ENCODE data around the gene RHOH.
"Not testable (repeated sequence)": the region's sequence is repeated elsewhere in the genome, so short reads cannot be mapped to it uniquely, and the experiment has no call there.

Gene RHOH

GRCh38 chr4:40196724-40197281, at the start of gene RHOH:
RHOH (plus strand) TSS chr4:40197031; CDS start chr4:40243387, 46,356 bp downstream.
- peak; percentile 43 to 51 for DNase-seq (ENCODE audit: extremely low read depth in 1 of 2, low read depth in 1 of 2)

GRCh38 chr4:40147490-40147889, 49.3 kb upstream of the RHOH start:
- DNase-seq (ENCODE audit: extremely low read depth in 1 of 2, low read depth in 1 of 2), result not testable (repeated sequence)

GRCh38 chr4:40149960-40150385, 46.9 kb upstream of the RHOH start:
- peak; percentile 37 to 61 for DNase-seq (ENCODE audit: extremely low read depth in 1 of 2, low read depth in 1 of 2)

GRCh38 chr4:40150932-40151331, 45.9 kb upstream of the RHOH start:
- DNase-seq (ENCODE audit: extremely low read depth in 1 of 2, low read depth in 1 of 2), result no peak

- DNase-seq (ENCODE audit: extremely low read depth in 1 of 2, low read depth in 1 of 2), result peak in 1 of 2 donors; percentile 12
Observed at GRCh38 chr4:40152637-40153036, 44.2 kb upstream of the RHOH start.

- no peak for DNase-seq (ENCODE audit: extremely low read depth in 1 of 2, low read depth in 1 of 2)
Observed at GRCh38 chr4:40157436-40157835, 39.4 kb upstream of the RHOH start.

- no peak for DNase-seq (ENCODE audit: extremely low read depth in 1 of 2, low read depth in 1 of 2)
Observed at GRCh38 chr4:40160258-40160657, 36.6 kb upstream of the RHOH start.

- DNase-seq (ENCODE audit: extremely low read depth in 1 of 2, low read depth in 1 of 2), result no peak
Observed at GRCh38 chr4:40164459-40164858, 32.4 kb upstream of the RHOH start.

GRCh38 chr4:40165916-40166315, 30.9 kb upstream of the RHOH start:
- no peak for DNase-seq (ENCODE audit: extremely low read depth in 1 of 2, low read depth in 1 of 2)

GRCh38 chr4:40168070-40168469, 28.8 kb upstream of the RHOH start:
- no peak for DNase-seq (ENCODE audit: extremely low read depth in 1 of 2, low read depth in 1 of 2)

- no peak for DNase-seq (ENCODE audit: extremely low read depth in 1 of 2, low read depth in 1 of 2)
Observed at GRCh38 chr4:40170588-40170987, 26.2 kb upstream of the RHOH start.

GRCh38 chr4:40173470-40173875, 23.4 kb upstream of the RHOH start:
- no peak for DNase-seq (ENCODE audit: extremely low read depth in 1 of 2, low read depth in 1 of 2)

- no peak for DNase-seq (ENCODE audit: extremely low read depth in 1 of 2, low read depth in 1 of 2)
Observed at GRCh38 chr4:40176602-40177001, 20.2 kb upstream of the RHOH start.

- no peak for DNase-seq (ENCODE audit: extremely low read depth in 1 of 2, low read depth in 1 of 2)
Observed at GRCh38 chr4:40177591-40177990, 19.2 kb upstream of the RHOH start.

- DNase-seq (ENCODE audit: extremely low read depth in 1 of 2, low read depth in 1 of 2), result no peak
Observed at GRCh38 chr4:40178672-40179071, 18.2 kb upstream of the RHOH start.

- DNase-seq (ENCODE audit: extremely low read depth in 1 of 2, low read depth in 1 of 2), result no peak
Observed at GRCh38 chr4:40179360-40179759, 17.5 kb upstream of the RHOH start.

GRCh38 chr4:40180356-40180755, 16.5 kb upstream of the RHOH start:
- DNase-seq (ENCODE audit: extremely low read depth in 1 of 2, low read depth in 1 of 2), result no peak

GRCh38 chr4:40182001-40182400, 14.8 kb upstream of the RHOH start:
- DNase-seq (ENCODE audit: extremely low read depth in 1 of 2, low read depth in 1 of 2), result no peak

GRCh38 chr4:40182954-40183353, 13.9 kb upstream of the RHOH start:
- DNase-seq (ENCODE audit: extremely low read depth in 1 of 2, low read depth in 1 of 2), result no peak

GRCh38 chr4:40183615-40184411, 13.0 kb upstream of the RHOH start:
- no peak for DNase-seq (ENCODE audit: extremely low read depth in 1 of 2, low read depth in 1 of 2)

- no peak for DNase-seq (ENCODE audit: extremely low read depth in 1 of 2, low read depth in 1 of 2)
Observed at GRCh38 chr4:40185830-40186664, 10.8 kb upstream of the RHOH start.

- DNase-seq (ENCODE audit: extremely low read depth in 1 of 2, low read depth in 1 of 2), result no peak
Observed at GRCh38 chr4:40186665-40187014, 10.2 kb upstream of the RHOH start.
